GM18526 (cell line): ENCODE results near the gene SPTBN4.

ENCODE experiments used
- POLR2A ChIP-seq: IDR thresholded peaks from 3 replicates; pipeline ENCODE4 v1.6.1; 2011; ENCODE audit not compliant: insufficient read length; ENCODE audit errors: extremely low read depth

SPTBN4 gene

GRCh38 chr19:40560092-40560507, 93.3 kb downstream of the SPTBN4 start:
- no peak for TF ChIP-seq POLR2A

DNA sequence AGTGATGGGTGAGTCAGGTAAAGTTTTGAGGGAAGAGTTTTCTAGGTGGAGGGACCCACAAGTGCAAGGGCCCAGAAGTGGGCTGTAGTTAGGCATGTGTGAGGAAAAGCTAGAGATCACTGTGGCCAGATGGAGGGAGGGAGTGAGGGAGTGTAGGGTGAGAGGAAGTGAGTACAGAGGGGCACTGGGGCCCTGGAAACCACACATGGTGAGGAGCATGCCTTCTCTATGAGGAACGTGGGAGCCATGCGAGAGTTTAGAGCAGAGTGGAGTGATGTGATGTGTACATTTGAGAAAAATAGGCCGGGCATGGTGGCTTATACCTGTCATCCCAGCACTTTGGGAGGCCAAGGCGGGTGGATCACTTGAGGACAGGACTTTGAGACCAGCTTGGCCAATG, 95.1 kb downstream of the SPTBN4 start:
- no peak for TF ChIP-seq POLR2A

- no peak for TF ChIP-seq POLR2A
These were observed 98.6 kb downstream of the SPTBN4 start for GRCh38 chr19:40565355-40565754.

DNA sequence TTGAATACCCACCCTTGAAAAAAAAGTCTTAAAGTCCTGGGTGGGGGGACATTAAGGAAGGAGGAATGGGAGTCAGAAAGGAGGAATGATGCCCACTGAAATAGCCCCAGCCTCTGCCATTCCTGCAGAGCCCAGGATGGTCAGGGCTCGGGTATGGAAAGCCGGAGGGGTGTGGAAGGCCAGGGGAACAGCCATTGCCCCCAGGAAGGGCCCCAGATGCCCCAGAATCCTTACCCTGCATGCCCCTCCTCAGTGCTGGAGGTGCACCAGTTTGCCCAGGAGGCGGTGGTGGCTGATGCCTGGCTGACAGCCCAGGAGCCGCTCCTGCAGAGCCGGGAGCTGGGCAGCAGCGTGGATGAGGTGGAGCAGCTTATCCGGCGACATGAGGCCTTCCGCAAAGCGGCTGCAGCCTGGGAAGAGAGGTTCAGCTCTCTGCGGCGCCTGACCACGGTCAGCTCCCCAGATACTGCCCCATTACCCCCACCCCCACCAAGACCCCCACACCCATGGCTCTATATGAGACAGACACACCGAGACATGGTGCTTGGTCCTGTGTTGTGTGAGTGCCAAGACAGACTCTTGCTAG, 99.2 kb downstream of the SPTBN4 start:
- no peak for TF ChIP-seq POLR2A

GRCh38 chr19:40567040-40567749, 100.4 kb downstream of the SPTBN4 start:
- no peak for TF ChIP-seq POLR2A

- TF ChIP-seq POLR2A: no peak
These were observed 101.1 kb downstream of the SPTBN4 start for GRCh38 chr19:40567750-40568494.

GRCh38 chr19:40570313-40571004, 103.7 kb downstream of the SPTBN4 start:
- TF ChIP-seq POLR2A: no peak

- no peak for TF ChIP-seq POLR2A
These were observed 104.2 kb downstream of the SPTBN4 start for GRCh38 chr19:40571005-40571318.

DNA sequence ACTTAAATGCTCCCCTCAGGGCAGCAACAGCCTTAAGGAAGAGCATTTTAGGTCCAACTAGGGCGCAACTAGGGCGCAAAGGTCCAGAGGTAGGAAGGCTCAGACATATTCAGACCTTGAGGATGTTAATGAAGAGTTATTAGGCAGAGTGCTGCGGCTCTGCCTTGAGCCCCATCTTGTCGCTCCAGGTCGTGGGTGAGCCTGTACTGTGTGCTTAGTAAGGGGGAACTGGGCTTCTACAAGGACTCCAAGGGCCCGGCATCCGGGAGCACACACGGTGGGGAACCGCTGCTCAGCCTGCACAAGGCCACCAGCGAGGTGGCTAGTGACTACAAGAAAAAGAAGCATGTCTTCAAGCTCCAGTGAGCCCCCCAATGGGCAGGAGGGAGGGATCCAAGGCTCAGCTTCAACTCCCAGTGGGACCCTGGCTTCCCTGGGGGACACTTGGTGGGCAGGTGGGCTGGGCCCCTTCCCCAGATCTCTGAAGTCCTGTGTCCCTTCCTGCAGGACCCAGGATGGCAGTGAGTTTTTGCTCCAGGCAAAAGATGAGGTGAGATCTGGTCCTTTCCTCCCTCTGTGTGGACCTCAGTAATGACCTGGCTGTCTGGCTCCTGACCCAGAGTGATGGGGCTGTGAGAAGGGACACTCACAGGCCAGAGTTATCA, 105.2 kb downstream of the SPTBN4 start:
- no peak for TF ChIP-seq POLR2A

DNA sequence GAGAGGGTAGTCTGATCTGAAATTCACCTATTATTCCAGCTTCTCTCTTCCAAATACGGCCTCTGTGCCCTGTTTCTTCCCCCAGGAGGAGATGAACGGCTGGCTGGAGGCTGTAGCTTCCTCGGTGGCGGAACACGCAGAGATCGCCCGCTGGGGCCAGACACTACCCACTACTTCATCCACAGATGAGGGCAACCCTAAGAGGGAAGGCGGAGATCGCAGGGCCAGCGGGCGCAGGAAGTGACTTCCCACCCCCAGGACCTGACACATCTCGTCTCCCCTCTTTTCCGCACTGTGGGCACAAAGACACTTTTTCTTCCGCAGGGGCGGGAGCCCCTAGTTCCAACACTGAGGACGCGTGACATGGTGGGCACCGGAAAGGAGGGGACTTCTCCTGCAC, 108.5 kb downstream of the SPTBN4 start:
- no peak for TF ChIP-seq POLR2A

DNA sequence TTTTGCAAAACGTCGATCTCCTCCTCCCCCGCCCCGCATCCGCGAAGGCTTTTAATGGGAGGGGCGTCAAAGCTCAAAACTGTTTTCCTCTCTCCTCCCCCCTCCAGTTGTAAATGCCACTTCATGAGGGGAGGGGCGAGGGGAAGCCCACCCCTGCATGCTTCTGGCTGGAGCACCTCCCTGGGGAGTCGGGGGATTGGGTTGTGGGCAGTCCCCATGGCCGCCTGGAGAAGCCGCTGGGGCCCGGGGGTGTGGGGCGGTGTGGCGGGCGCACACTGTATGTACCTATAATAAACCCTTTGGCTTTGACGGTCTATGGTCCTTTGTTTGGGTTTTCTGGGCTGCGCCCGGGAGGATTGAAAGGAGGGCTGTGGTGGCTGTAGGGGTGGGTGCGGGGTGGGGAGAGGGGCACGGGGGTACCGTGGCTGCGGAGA, 109.4 kb downstream of the SPTBN4 start:
- no peak for TF ChIP-seq POLR2A

DNA sequence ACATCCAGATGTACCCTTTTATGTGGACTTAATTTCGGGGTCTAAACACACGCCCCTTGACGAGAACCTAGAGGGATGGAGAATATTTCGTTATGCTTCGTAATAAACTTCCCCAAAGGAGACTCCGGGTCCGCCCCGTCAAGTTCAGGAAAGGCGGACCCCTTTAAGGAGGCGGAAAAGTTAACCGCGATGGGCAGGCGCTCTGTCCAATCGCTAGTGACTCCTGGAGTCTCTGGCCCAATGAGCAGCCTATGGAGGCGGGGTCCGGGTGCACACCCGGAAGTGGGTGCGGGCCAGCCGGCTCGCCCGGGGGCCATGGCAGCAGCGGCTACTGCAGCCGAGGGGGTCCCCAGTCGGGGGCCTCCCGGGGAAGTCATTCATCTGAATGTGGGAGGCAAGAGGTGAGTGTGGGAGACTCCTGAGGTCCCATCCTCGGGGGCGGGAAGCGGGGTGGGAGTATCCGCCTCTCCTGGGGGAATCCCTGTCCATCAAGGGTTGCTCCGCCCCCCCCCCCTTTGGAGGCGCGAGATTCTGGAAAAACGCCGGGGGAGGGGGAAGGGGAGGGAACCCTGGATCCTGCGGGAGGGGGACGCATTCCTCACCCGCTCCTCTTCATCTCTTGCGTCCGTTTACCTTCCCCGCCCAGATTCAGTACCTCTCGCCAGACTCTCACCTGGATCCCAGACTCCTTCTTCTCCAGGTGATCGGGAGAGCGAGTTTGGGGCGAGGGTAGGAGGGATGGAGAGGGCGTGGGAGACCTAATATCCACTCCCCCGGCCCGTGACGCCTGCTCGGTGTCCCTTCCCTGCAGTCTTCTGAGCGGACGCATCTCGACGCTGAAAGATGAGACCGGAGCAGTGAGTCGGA, 110.0 kb downstream of the SPTBN4 start, which contains the start of gene SHKBP1:
SHKBP1 (plus strand) TSS at position 289 of the 867 bp plus-strand sequence; CDS start at position 316, 27 bp downstream.
- TF ChIP-seq POLR2A: peak; percentile 54

DNA sequence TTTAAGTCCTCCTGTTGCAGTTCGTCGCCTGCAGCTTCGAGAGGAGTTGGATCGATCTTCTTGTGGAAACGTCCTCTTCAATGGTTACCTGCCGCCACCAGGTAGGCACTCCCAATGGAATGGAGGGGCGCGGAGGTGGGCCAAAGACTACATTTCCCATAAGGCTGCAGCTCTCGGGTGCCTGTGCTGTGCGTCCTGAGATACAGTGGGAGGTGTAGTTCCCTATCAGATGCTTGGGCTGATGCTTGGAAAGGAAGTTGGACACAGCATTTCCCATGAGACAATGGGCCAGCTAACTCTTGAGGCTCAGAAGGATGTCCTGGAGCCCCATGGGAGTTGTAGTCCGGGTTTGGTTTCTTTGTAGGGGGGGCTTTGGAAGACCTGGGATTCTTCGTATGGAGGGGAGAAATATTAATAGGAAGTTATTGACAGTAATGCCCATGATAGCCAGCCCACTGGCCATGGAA, 111.7 kb downstream of the SPTBN4 start:
- TF ChIP-seq POLR2A: no peak

DNA sequence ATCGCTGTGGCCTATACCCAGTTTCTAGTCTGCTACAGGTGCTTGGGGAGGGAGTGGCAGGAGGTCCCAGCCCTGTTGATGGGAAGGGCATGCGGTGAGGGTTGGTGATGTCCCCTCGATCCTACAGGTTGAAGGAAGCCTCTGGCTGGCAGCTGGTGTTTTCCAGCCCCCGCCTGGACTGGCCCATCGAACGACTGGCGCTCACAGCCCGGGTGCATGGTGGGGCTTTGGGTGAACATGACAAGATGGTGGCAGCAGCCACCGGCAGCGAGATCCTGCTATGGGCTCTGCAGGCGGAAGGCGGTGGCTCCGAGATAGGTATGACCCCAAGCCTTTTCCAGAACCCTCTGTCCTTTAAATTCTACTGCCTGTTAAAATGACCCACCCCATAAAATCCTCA, 113.8 kb downstream of the SPTBN4 start:
- no peak for TF ChIP-seq POLR2A
